Esophagus muscularis mucosa (tissue), 4 donors: Measurements from ENCODE around the gene ZNF879.

Experiments used
- EP300 ChIP-seq: sonication (generic); formaldehyde crosslinking; IDR thresholded peaks from one replicate; pipeline ENCODE4 v1.6.1; 2017; ENCODE audit warnings: antibody characterized with exemption
- POLR2A ChIP-seq: fragments of 450-650 bp; IDR thresholded peaks from one replicate; pipeline ENCODE4 v1.6.1; 2017; ENCODE audit warnings: antibody characterized with exemption, moderate library complexity, mild to moderate bottlenecking, low read depth
- TF ChIP-seq, protein P1 (sequence below), 3 experiments: fragments of 200-600 bp in 2 of 3; fragments of 450-650 bp in 1 of 3; sonication (generic) in 2 of 3; IDR thresholded peaks; one replicate each; pipeline ENCODE4 v1.5.1; 2017 to 2019; ENCODE audit warnings: antibody characterized with exemption in 3 of 3, mild to moderate bottlenecking in 2 of 3, moderate library complexity in 1 of 3

DNA sequence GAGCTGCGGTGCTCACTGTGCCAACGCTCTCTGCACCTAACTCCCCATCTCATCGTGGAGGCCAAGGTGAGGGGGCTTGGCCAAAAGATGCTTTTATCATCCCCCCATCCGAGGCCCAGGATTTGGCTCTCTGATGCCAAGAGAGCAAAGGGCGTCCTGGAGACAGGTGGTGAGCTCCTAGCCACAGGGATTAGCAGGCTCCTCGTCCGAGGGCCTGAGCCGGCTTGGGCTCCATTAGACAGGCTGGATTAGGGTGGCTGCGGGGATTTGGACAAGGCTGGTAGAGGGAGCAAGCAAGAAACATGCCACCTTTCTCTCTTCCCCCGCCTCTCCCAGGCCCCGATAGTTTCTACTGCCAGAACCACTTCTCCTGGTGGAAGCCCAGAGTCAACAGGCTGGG is 27.4 kb upstream of the ZNF879 start:
- TF ChIP-seq EP300 (no peak), POLR2A (no peak)
- TF ChIP-seq, protein P1, sequence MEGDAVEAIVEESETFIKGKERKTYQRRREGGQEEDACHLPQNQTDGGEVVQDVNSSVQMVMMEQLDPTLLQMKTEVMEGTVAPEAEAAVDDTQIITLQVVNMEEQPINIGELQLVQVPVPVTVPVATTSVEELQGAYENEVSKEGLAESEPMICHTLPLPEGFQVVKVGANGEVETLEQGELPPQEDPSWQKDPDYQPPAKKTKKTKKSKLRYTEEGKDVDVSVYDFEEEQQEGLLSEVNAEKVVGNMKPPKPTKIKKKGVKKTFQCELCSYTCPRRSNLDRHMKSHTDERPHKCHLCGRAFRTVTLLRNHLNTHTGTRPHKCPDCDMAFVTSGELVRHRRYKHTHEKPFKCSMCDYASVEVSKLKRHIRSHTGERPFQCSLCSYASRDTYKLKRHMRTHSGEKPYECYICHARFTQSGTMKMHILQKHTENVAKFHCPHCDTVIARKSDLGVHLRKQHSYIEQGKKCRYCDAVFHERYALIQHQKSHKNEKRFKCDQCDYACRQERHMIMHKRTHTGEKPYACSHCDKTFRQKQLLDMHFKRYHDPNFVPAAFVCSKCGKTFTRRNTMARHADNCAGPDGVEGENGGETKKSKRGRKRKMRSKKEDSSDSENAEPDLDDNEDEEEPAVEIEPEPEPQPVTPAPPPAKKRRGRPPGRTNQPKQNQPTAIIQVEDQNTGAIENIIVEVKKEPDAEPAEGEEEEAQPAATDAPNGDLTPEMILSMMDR (IDR thresholded peaks at IDR 0.05) = no peak
